GM13976 (cell line): Measurements from ENCODE around the gene CLIC5.

Experiments used
- DNase-seq: peaks from one replicate; pipeline ENCODE4 v3.0.0; 2012; ENCODE audit warnings: low spot score
- in situ Hi-C: fragments of 300-500 bp; cut with MboI; formaldehyde crosslinking; loops from one replicate; pipeline ENCODE4 v1.12.0; 2022; ENCODE audit warnings: low sequenced_read_pairs, mixed read lengths, inconsistent platforms; ENCODE audit not compliant: unreplicated experiment
- TF ChIP-seq, protein P1 (sequence below): IDR thresholded peaks from 2 replicates; pipeline ENCODE4 v1.5.1; 2012; ENCODE audit warnings: borderline replicate concordance, mild to moderate bottlenecking; ENCODE audit not compliant: insufficient read depth; ENCODE audit errors: extremely low read depth, missing control alignments, control extremely low read depth

The CLIC5 gene

DNA sequence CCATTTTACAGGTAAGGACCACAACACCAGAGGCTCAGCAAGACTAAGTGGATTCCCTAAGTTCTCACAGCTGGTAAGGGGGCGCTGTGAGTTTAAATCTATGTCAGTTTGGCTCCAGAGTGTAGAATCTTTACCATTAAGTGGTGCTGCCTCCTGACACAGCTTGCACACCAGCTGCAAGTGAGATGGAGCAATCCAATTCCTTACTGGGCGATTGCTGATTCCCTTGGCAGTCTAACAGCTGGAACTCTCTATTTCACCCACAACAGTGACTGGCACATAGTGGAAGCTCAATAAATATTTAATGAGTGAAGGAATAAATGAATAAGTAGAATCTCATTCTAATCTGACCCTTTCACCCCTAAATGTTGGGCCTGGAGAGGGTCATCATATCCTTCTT, 176.7 kb downstream of the CLIC5 start:
- in situ Hi-C loops: no loop called here
- TF ChIP-seq, protein P1, sequence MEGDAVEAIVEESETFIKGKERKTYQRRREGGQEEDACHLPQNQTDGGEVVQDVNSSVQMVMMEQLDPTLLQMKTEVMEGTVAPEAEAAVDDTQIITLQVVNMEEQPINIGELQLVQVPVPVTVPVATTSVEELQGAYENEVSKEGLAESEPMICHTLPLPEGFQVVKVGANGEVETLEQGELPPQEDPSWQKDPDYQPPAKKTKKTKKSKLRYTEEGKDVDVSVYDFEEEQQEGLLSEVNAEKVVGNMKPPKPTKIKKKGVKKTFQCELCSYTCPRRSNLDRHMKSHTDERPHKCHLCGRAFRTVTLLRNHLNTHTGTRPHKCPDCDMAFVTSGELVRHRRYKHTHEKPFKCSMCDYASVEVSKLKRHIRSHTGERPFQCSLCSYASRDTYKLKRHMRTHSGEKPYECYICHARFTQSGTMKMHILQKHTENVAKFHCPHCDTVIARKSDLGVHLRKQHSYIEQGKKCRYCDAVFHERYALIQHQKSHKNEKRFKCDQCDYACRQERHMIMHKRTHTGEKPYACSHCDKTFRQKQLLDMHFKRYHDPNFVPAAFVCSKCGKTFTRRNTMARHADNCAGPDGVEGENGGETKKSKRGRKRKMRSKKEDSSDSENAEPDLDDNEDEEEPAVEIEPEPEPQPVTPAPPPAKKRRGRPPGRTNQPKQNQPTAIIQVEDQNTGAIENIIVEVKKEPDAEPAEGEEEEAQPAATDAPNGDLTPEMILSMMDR: no peak
- no peak for DNase-seq

DNA sequence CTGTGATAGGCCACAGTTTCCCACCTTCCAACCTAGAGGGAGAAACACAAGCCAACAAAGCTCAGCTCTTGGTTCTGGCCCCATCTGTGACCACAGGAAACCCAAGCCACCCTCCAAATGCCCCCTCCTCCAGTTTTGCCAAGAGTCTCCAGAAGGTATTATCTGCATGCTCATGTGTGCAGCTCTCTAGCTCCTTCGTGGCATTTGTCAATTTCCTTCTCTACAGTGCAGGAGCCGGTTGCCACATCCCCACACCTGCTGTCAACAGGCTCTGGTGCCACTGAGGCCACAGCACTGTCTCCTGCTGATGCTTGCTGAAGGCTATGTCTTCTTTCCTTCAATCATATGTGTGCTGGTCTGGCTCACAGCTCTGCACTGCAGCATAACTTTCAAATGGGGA, 177.2 kb downstream of the CLIC5 start:
- TF ChIP-seq, protein P1: no peak
- DNase-seq: no peak
- in situ Hi-C loops: no loop called here

DNA sequence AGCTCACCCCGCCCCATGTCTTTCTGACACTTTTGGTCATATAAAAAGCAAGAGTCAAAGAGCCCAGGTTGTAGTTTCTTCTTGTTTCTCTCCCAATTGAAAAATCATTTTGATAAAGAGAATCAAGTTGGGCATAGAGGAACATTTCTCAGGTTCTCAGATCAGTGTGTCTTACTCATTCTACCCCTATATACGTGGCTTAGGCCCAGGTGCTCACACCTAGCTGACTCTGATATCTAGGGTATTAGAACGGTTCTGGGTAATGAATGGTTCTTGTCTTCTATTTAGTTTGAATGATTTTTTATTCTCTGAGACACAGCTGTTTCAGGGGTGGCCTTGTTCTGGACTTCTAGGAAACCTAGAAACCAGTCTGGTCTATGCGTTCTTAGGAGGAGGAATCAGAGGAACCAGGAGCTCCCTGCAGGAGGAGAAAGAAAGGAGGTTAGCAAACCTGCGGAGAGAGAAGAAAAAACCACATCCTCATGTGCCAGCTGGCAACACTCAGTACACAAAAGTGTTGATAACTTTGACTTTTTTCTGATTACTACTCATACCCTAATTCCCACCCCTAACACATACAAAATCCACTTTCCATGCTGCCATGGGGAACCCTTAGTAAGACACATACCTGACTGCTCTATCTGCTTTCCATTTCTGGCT, 178.0 kb downstream of the CLIC5 start:
- DNase-seq: no peak
- in situ Hi-C loops: no loop called here
- TF ChIP-seq, protein P1: no peak

DNA sequence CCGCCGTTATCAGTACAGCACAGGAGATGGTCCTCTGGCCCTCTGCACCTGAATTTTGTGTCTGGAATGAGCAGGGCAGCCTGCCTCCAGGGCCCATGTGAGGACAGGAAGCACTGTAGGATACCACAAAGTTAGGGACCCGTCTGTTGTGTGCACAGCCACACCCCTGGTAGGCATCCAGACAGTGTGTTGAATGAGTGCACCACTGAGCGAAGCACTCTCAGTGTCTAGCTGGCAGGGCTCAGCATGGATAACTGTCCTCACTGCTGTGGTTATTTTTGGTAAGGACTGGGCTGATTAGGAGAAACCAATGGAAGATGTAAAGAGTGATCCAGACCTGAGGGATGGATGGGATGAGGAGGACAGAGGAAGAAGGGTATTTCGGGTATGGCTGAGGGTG, 178.7 kb downstream of the CLIC5 start:
- TF ChIP-seq, protein P1: no peak
- in situ Hi-C loops: no loop called here
- no peak for DNase-seq

DNA sequence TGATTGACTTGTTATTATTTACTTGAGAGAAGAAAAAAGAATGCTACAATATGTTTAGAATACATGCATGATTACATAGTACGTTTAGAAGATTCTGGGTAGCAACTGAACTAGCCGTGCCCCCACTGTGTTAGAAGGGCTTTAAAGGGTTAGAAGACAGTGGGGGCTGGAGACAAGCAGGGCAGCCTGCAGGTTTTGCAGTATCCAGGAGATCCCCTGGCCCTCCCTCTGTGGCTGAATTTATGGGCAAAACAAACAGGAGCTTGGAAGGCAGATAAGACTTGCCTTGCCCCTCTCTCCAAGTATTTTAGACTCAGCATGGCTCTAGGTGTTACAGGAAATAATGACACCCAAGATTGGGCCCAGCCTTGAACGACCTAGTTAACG, 179.2 kb downstream of the CLIC5 start:
- DNase-seq: no peak
- in situ Hi-C loops: no loop called here
- TF ChIP-seq, protein P1: no peak

DNA sequence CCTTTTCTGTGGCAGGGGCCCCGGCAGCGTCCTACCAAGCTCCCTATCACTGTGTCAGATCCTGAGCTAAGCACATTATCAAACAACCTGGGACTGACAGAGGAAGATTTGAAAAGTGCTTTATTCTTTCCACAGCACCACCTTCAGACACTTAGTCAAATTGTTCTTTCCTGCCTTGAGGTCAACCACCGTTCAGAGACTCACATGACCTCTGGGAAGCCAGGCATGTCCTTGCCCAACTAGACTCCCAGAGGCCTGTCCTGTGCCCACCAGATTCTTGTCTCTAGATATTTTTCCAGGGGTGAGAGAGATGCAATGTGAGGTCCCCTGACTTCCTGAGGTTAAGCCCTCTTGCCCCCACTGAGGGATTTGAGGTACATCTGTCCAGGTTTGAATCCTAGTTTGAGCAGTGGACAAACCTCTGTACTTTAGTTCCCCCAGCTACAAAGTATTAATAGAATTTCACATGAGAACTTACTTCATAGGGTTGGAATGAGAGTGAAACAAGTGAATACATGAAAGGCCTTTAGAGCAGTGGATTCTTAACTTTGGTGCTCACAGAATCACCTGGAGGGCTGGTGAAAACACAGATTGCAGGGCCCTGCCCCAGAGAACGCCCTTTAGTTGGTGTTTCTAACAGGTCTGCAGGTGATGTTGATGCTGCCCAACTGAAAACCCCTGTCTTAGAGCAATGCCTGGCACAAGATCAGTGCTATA, 179.8 kb downstream of the CLIC5 start:
- TF ChIP-seq, protein P1: no peak
- DNase-seq: no peak
- in situ Hi-C loops: no loop called here
